ENCODE results near the gene KLHL26.

DNA sequence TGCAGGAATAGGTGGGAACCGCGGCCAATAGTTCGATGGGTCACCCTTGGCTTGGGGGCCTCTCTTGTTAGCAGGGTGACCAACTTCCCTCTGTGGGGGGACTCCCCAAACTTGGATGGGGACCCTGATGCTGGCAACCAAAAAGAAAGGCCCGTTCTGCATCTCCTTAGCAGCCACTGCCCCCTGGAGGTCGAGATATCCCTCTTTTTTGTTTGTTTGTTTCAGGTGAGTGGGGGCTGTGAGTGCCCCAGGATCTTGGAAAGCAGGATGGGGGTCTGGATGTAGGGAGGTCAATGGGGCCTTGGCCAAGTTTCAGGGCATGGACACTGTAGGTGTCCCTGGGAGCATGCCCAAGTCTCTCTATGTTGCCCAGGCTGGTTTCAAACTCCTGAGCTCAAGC lies 39.0 kb downstream of the KLHL26 start:
- TF ChIP-seq, protein P1, sequence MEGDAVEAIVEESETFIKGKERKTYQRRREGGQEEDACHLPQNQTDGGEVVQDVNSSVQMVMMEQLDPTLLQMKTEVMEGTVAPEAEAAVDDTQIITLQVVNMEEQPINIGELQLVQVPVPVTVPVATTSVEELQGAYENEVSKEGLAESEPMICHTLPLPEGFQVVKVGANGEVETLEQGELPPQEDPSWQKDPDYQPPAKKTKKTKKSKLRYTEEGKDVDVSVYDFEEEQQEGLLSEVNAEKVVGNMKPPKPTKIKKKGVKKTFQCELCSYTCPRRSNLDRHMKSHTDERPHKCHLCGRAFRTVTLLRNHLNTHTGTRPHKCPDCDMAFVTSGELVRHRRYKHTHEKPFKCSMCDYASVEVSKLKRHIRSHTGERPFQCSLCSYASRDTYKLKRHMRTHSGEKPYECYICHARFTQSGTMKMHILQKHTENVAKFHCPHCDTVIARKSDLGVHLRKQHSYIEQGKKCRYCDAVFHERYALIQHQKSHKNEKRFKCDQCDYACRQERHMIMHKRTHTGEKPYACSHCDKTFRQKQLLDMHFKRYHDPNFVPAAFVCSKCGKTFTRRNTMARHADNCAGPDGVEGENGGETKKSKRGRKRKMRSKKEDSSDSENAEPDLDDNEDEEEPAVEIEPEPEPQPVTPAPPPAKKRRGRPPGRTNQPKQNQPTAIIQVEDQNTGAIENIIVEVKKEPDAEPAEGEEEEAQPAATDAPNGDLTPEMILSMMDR (IDR thresholded peaks at IDR 0.05) = peak in 2 of 4 experiments; percentile 11 to 17
- TF ChIP-seq POLR2A (IDR thresholded peaks at IDR 0.05) = no peak

All from uterus (tissue), 2 donors.